PC-9 (cell line): ENCODE measurements around the gene AHNAK.

ENCODE experiments used
- EZH2 ChIP-seq: fragments of 200-600 bp; sonication (generic); IDR thresholded peaks from 2 replicates; pipeline ENCODE4 v1.8.0; 2017; ENCODE audit warnings: antibody characterized with exemption, low read depth
- TF ChIP-seq, protein P1 (sequence below): fragments of 200-600 bp; sonication (generic); conservative IDR thresholded peaks from 2 replicates; pipeline ENCODE4 v1.6.1; 2017; ENCODE audit warnings: mixed run types, antibody characterized with exemption, mild to moderate bottlenecking, moderate library complexity

DNA sequence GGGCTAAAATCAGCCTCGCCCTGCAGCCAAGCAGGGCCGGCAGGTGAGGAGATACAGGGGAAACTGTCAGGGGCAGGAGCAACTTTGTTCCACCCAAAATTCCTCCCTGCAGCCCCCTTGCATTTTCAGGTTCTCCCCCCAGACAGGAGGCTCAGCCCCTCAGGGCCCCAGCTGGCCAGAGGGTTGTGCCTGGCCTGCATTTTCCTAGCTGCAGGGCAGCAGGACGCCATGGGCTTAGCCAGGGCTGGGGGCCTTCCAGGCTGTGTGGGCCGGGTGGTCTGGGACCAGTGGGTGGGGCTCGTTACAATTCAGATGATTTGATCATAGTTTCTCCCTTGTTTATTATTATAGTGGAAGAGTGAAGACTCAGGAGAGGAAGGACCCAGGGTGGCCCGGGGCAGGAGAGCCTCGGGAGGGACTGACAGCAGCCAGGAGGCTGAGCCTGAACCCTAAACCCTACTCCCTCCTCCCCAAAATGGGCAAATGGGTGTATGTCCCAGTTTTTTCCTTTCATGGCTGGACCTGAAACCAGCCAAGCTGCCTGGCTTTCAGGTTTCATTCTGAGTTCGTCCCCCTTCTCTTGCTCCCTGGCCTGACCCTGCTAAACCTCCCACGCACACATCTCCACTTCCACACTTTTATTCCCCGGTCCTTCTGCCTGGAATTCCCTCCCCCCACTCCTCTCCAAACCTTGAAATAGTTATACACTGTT, 40.0 kb downstream of the AHNAK start:
- TF ChIP-seq, protein P1, sequence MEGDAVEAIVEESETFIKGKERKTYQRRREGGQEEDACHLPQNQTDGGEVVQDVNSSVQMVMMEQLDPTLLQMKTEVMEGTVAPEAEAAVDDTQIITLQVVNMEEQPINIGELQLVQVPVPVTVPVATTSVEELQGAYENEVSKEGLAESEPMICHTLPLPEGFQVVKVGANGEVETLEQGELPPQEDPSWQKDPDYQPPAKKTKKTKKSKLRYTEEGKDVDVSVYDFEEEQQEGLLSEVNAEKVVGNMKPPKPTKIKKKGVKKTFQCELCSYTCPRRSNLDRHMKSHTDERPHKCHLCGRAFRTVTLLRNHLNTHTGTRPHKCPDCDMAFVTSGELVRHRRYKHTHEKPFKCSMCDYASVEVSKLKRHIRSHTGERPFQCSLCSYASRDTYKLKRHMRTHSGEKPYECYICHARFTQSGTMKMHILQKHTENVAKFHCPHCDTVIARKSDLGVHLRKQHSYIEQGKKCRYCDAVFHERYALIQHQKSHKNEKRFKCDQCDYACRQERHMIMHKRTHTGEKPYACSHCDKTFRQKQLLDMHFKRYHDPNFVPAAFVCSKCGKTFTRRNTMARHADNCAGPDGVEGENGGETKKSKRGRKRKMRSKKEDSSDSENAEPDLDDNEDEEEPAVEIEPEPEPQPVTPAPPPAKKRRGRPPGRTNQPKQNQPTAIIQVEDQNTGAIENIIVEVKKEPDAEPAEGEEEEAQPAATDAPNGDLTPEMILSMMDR, result no peak
- TF ChIP-seq EZH2, result no peak
